Upper lobe of right lung (tissue), 1 donor: ENCODE data around the gene GRK3. TPM values are rescaled to one million over a fixed set of nuclear protein-coding genes. Genes with fewer than 3 reads are reported as not detected.

Experiments
- ATAC-seq: fragments of 200-7000 bp; cut with Tn5 transposase; one replicate; pipeline ENCODE4 v1.9.1; 2020; ENCODE audit warnings: mild to moderate bottlenecking, moderate library complexity
- DNase-seq: peaks from one replicate; pipeline ENCODE4 v3.0.0-alpha.2; 2020
- H3K27ac ChIP-seq: fragments of 200-600 bp; one replicate; pipeline ENCODE4 v1.8.0; 2022
- H3K27me3 ChIP-seq: fragments of 200-600 bp; one replicate; pipeline ENCODE4 v1.8.0; 2022; ENCODE audit warnings: mild to moderate bottlenecking
- H3K36me3 ChIP-seq: fragments of 200-600 bp; one replicate; pipeline ENCODE4 v1.8.0; 2022
- H3K4me1 ChIP-seq: fragments of 200-600 bp; one replicate; pipeline ENCODE4 v1.8.0; 2022
- H3K4me3 ChIP-seq: fragments of 200-600 bp; one replicate; pipeline ENCODE4 v1.8.0; 2022; ENCODE audit warnings: mild to moderate bottlenecking
- H3K9me3 ChIP-seq: fragments of 200-600 bp; one replicate; pipeline ENCODE4 v1.8.0; 2022
- CTCF ChIP-seq: fragments of 200-600 bp; IDR thresholded peaks from one replicate; pipeline ENCODE4 v1.8.0; 2022; ENCODE audit warnings: antibody characterized with exemption
- intact Hi-C: fragments of 100-400 bp; cut with DNase I; formaldehyde crosslinking; loops from one replicate; pipeline ENCODE4 v1.11.0; 2022
- total RNA-seq: library from RNA; stranded (reverse); fragmentation: NEBNext Ultra II Directional; extraction: Animal tissue kit (Norgen Biotek cat#: 25700); gene quantifications from one replicate; pipeline ENCODE4 v1.2.1, GENCODE V29; 2021
- donor health status: DM: no; HTN: yes; CAD: no; lungs with severe emphysema.

GRK3 gene
- total RNA-seq, 1 donor from 2014 or later: 26.0 TPM

GRCh38 chr22:25709758-25710157, 145.3 kb downstream of the GRK3 start:
- H3K9me3 ChIP-seq: no peaks in the 10 kb centered on the region
- ATAC-seq (no peak), DNase-seq (no peak)
- H3K4me3 ChIP-seq: no peak overlapping the region
- no peak overlapping the region for H3K27ac ChIP-seq
- H3K36me3 ChIP-seq: peaks cover 24% of the 10 kb centered on the region
- H3K4me1 ChIP-seq: no peaks in the 10 kb centered on the region
- intact Hi-C loops: no loop called here
- H3K27me3 ChIP-seq: no peaks in the 10 kb centered on the region
- no peak for TF ChIP-seq CTCF

GRCh38 chr22:25710501-25710900, 146.0 kb downstream of the GRK3 start:
- Histone ChIP-seq H3K27me3 (no peaks in the 10 kb centered on the region), H3K4me3 (no peak overlapping the region), H3K36me3 (peaks cover 24% of the 10 kb centered on the region), H3K4me1 (no peaks in the 10 kb centered on the region), H3K27ac (no peak overlapping the region), H3K9me3 (no peaks in the 10 kb centered on the region)
- DNase-seq (no peak), ATAC-seq (no peak)
- intact Hi-C loops: no loop called here
- no peak for TF ChIP-seq CTCF

- intact Hi-C loops: no loop called here
- ATAC-seq (no peak), DNase-seq (no peak)
These were observed 147.0 kb downstream of the GRK3 start for GRCh38 chr22:25711491-25711890.

GRCh38 chr22:25712661-25713400, 148.4 kb downstream of the GRK3 start:
- Histone ChIP-seq H3K4me1 (no peaks in the 10 kb centered on the region), H3K27me3 (no peaks in the 10 kb centered on the region), H3K4me3 (no peak overlapping the region), H3K9me3 (no peaks in the 10 kb centered on the region), H3K36me3 (peaks cover 18% of the 10 kb centered on the region), H3K27ac (no peak overlapping the region)
- TF ChIP-seq CTCF: no peak
- no peak for ATAC-seq
- intact Hi-C loops: no loop called here
- DNase-seq: no peak

More at GRCh38 chr22:25711491-25711890, 147.0 kb downstream of the GRK3 start:
- TF ChIP-seq CTCF: no peak
- Histone ChIP-seq H3K27me3 (no peaks in the 10 kb centered on the region), H3K4me3 (no peak overlapping the region), H3K9me3 (no peaks in the 10 kb centered on the region), H3K27ac (no peak overlapping the region), H3K36me3 (peaks cover 24% of the 10 kb centered on the region), H3K4me1 (no peaks in the 10 kb centered on the region)

GRCh38 chr22:25714070-25714469, 149.6 kb downstream of the GRK3 start:
- Histone ChIP-seq H3K27ac (no peak overlapping the region), H3K4me3 (no peak overlapping the region), H3K27me3 (no peaks in the 10 kb centered on the region), H3K36me3 (peaks cover 18% of the 10 kb centered on the region), H3K9me3 (no peaks in the 10 kb centered on the region), H3K4me1 (no peaks in the 10 kb centered on the region)
- intact Hi-C loops: no loop called here
- no peak for TF ChIP-seq CTCF
- no peak for ATAC-seq
- DNase-seq: no peak

GRCh38 chr22:25714739-25715138, 150.3 kb downstream of the GRK3 start:
- H3K27me3 ChIP-seq: no peaks in the 10 kb centered on the region
- DNase-seq (no peak), ATAC-seq (no peak)
- H3K4me1 ChIP-seq: no peaks in the 10 kb centered on the region
- TF ChIP-seq CTCF: no peak
- no peak overlapping the region for H3K27ac ChIP-seq
- no peaks in the 10 kb centered on the region for H3K9me3 ChIP-seq
- no peak overlapping the region for H3K4me3 ChIP-seq
- intact Hi-C loops: no loop called here
- peaks cover 18% of the 10 kb centered on the region for H3K36me3 ChIP-seq
